GM12874 (cell line): ENCODE measurements around the gene ATP5F1D.

Experiments used
- TF ChIP-seq, protein P1 (sequence below): IDR thresholded peaks from 2 replicates; pipeline ENCODE4 v1.5.1; 2011; ENCODE audit warnings: low read depth, mild to moderate bottlenecking, control low read depth, low read length, moderate library complexity; ENCODE audit not compliant: insufficient read depth

The ATP5F1D gene

GRCh38 chr19:1232652-1233072 is 8.9 kb upstream of the ATP5F1D start:
- TF ChIP-seq, protein P1, sequence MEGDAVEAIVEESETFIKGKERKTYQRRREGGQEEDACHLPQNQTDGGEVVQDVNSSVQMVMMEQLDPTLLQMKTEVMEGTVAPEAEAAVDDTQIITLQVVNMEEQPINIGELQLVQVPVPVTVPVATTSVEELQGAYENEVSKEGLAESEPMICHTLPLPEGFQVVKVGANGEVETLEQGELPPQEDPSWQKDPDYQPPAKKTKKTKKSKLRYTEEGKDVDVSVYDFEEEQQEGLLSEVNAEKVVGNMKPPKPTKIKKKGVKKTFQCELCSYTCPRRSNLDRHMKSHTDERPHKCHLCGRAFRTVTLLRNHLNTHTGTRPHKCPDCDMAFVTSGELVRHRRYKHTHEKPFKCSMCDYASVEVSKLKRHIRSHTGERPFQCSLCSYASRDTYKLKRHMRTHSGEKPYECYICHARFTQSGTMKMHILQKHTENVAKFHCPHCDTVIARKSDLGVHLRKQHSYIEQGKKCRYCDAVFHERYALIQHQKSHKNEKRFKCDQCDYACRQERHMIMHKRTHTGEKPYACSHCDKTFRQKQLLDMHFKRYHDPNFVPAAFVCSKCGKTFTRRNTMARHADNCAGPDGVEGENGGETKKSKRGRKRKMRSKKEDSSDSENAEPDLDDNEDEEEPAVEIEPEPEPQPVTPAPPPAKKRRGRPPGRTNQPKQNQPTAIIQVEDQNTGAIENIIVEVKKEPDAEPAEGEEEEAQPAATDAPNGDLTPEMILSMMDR: no peak

GRCh38 chr19:1233115-1233667 is 8.4 kb upstream of the ATP5F1D start:
- TF ChIP-seq, protein P1: no peak

DNA sequence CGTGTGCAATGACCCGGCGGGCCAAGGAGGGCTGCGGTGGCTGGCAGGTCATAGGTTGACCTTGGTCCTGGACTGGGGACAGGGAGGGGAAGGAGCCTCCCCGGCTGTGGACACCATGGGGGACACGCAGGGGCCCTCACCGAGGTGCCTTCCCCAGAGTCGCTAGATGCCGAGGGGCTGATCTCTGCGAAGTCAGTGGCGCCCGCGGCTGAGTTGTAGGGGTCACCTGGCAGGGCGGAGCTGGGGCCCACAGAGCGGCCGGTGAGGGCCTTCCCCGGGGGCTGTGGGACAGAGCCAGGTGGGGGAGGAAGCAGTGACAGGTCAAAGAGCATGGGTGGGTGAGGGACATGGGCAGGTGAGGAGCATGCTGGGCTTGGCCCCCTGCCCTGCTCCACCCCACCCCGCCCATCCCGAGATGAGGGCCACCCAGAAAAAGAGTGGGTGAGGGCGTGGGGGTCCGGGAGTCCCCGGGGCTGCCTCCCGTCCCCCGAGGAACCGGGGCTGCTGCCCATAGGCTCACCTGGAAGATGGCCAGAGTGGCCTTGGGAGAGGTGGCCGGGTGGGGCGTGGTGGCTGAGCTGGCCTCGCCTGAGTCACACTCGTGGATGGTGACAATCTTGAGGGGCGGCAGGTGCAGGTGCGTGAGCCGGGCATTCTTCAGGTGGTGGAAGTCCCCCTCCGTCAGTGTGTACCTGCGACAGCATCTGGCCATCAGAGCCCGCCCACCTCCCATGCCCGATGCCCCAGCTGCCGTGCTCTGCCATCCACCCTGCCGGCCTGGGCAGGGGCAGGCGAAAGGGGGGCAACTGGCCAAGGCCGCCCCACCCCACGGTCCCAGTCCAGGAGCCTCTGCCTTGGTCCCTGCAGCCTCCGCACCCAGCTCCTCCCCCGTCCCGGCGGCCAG is 7.2 kb upstream of the ATP5F1D start:
- TF ChIP-seq, protein P1: no peak

GRCh38 chr19:1234955-1235380 is 6.6 kb upstream of the ATP5F1D start:
- TF ChIP-seq, protein P1: no peak

- TF ChIP-seq, protein P1: no peak
Observed at GRCh38 chr19:1235625-1236538, 5.7 kb upstream of the ATP5F1D start.

- TF ChIP-seq, protein P1: no peak
Observed at GRCh38 chr19:1236576-1236975, 5.0 kb upstream of the ATP5F1D start.

- TF ChIP-seq, protein P1: no peak
Observed at GRCh38 chr19:1237027-1237659, 4.4 kb upstream of the ATP5F1D start.
